GM18868 (cell line): Measurements from ENCODE around the gene MPP7.

ENCODE experiments used
- ATAC-seq: cut with Tn5 transposase; IDR thresholded peaks from one replicate; pipeline ENCODE4 v1.9.1; 2021; ENCODE audit warnings: mild to moderate bottlenecking, moderate library complexity; ENCODE audit not compliant: unreplicated experiment

MPP7 gene

DNA sequence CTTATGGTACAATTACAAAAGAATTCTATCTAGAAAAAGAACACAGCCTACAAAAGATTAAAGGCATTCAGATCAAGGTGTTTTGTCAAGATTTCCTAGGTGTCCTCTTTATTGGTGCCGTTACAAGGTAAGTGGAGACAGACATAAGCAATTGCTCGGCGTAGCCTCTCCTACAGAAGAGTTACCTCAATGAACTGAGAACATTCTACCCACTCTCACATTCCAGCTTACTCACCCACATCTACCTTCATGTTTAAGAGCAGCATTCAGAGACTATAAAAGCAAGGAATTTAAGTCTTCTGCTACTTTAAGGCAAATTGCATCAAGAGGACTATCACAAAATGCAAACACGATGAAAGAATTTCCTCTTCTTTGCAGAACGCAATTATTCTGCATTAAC is 29.5 kb downstream of the MPP7 start:
- no peak for ATAC-seq

DNA sequence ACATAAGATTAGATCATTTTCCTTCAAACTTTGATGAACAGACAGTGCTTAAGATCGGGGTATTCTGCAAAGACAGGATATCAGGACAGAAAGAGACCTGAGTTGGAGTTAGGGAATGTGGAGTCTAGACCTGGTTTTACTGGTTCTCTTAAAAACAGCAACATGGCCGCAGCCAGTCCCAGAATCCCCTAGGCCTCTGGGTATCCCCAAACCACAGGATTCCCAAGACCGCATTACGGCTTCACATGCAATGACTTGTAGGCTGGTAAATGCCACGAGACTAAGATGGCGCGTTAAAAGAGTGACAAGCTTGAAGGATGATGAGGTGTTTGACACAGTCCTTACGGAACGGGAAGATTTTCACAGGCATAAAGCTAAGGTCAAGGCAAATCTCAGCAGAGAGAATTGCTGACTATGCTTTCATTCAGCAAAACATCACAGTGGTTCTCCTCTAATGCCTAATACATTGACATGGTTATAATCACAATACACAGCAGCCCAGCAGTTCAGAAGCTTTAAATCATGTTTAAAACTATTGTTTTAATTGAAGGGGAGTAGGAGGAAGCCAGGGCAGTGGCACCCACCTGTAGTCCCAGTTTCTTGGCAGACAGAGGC is 32.9 kb downstream of the MPP7 start:
- no peak for ATAC-seq

DNA sequence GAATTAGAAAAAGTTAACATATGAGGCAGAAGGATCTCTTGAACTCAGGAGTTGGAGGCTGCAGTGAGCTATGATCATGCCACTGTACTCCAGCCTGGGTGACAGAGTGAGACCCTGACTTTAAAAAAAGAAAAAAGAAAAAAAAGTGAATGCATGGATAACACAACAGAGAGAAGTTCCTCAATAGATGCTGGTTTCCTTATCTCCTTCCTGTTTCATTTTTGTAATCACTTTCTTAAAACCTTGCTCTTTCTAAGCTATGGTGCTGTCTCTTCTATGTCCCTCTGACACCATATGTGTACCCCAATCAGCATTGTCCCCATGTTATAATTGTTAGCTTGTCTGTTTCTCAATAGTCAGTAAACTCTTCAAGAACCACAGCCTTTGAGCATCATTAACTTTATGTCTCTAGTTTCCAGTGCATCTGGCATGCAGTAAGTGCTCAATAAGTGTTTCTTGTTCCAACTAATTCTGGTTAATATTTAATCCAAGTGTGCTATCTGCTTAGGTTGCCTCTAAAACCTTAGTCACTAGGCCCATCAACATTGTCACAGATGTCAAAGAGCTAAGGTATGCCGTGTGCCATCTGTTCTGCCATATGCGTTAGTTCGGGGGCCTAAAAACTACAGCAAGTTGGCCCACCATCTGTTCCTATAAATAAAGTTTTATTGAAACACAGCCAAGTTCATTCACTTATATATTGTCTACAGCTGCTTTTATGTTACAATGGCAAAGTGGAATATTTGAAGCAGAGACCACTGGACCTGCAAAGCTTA is 36.2 kb downstream of the MPP7 start:
- no peak for ATAC-seq

DNA sequence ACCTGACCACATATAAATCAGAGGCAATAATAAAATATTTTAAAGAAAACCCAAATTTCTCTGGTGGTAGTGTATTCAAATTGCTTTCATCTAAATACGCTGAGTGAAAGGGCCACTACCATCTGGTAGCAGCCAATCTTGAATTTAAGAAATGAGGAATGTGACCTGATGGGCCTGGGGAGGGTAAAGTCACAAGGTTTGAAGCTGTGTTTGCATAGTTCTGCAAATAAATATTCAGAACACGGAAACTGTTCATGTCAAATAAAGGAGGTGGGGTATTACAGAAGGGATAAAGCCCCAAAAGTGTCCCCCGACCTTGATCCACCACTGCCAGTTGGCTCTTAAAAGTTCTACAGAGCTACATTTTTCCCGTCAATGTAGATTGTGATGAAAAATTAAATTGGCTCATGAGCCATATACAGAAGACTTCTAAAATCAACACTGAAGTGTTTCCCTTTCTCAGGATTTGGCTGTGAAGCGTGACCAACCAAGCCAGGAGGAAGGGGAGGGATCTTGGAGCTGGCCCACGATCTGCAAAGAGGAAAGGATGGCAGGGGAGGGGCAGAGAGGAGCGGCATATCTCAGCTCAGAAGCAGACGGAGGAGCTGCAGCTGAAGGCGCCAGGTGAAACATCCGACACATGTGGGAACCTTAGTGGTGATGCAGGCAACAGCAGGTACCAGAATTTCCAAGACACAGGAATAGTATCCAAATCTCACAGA is 39.6 kb downstream of the MPP7 start:
- no peak for ATAC-seq

DNA sequence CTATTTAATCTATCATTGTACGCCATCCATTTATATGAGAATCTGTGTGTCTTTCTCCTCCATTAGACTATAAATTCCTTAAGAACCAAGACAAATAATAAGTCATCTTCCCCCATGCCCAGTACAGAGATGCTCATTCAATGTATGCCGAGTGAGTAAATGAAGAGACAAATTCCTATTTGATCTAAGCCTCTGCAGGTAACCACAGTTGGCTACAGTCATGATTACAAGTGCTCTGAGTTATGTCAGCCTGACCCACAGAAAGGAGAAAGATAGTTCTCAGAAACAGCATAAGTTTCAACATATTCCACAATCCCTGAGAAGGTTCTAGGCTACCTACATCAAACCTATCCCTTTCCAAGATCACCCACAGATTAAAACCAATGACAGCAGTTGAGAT is 46.1 kb downstream of the MPP7 start:
- no peak for ATAC-seq

DNA sequence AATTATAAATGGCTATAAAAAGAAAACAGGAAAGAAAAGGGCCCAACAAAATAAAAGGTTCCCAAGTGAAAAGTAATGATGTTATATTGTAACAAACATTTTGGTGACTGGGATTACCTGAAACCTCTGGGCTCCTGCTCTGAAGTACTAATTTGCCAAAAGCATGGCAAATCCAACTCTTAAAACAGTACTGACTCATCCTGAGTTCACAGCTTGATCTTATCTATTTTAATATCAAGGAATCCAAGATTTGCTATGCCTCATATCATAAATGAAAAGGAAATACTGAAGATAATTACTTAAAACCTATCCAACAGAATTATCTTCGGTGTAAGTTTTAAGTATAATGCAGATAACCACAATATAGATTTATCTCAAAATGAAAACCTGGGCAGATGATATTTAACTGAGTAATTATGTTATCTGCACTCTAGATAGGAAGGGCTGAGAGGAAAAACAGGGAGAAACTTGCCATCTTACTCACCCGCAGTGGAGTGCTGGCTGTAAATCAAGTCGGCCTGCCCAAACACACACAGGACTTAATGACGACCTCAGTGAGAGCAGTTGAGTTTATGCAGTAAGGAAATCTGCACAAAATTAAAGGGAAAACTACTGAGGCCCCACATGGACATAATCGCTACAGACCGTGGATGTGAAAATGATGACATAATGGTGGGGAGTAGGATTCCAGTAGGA is 48.4 kb downstream of the MPP7 start:
- ATAC-seq, result no peak

DNA sequence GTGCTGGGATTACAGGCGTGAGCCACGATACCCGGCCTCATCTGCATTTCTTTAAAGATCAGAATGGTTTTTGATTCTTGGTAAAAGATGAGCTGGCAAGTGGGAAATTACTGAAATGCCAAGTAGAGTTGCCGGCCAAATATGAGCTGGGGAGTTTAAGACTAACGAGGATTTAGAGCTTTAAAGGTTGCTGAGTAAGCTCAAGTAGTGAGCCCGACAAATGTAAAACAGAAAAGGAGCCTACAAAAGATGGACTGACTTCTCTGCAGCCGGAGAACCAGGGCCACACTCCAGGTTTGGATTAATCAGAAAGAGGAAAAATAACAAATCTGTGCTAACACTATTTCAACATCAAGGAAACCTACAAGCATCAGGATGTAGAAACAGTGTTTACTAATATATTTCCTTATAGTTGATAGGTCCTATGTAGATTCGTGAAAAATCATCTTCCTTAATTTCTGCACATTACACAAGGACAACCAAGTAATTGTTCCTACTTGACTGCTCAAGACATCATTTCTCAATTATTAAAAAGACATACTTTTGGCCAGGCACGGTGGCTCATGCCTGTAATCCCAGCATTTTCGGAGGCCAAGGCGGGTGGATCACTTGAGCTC is 49.6 kb downstream of the MPP7 start:
- ATAC-seq, result no peak
